Sigmoid colon (tissue), 4 donors: Measurements from ENCODE around the gene KIF11.

ENCODE experiments used
- EP300 ChIP-seq, 4 donors: sonication (generic); formaldehyde crosslinking; IDR thresholded peaks; one replicate each; pipeline ENCODE4 v1.6.1; 2017; ENCODE audit warnings: antibody characterized with exemption in 4 of 4
- POLR2A ChIP-seq, 2 donors: fragments of 450-650 bp; IDR thresholded peaks; one replicate each; pipeline ENCODE4 v1.6.1; 2016; ENCODE audit warnings: antibody characterized with exemption in 2 of 2, mild to moderate bottlenecking in 2 of 2, moderate library complexity in 2 of 2
- POLR2AphosphoS5 ChIP-seq, 4 donors: sonication (generic); formaldehyde crosslinking; IDR thresholded peaks; one replicate each; pipeline ENCODE4 v1.6.1; 2017; ENCODE audit warnings: antibody characterized with exemption in 4 of 4
- TF ChIP-seq, protein P1 (sequence below), 4 experiments: fragments of 450-650 bp in 3 of 4; fragments of 200-600 bp in 1 of 4; IDR thresholded peaks; one replicate each; pipeline ENCODE4 v1.5.1; 2016 to 2019; ENCODE audit warnings: antibody characterized with exemption in 4 of 4, mild to moderate bottlenecking in 3 of 4, moderate library complexity in 2 of 4

DNA sequence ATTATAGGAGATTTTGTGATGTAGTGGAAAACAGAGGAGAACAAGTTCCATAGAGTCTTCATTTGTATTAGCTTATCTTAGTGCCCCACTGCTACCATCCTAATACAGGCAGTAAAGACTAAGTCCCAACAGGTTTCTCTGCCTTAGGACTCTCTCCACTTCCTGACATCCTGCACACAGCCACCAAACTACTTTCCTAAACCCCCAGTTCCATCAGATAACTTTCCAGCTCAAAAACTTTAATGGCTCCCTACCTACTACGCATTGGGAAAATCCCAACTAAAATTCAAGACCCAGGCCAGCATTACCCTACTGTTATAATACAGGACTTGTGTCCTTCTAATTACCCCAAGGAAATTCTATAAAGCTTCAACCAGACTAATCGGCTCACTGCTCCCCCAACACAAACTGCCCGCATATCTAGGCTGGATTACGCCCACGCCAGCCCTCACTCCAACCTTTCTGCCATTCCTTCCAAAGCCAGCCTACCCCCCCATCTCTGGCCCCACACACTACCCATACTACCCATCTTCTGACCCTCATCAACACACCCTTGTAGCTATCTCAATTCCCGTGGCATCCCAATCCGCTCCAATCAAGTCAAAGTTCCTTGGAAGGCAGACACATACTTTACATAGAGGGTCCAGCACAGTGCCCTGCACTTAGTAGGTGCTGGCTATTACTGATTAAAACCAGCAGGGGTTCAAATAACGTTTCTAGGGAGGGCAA is 20.4 kb upstream of the KIF11 start:
- TF ChIP-seq, protein P1, sequence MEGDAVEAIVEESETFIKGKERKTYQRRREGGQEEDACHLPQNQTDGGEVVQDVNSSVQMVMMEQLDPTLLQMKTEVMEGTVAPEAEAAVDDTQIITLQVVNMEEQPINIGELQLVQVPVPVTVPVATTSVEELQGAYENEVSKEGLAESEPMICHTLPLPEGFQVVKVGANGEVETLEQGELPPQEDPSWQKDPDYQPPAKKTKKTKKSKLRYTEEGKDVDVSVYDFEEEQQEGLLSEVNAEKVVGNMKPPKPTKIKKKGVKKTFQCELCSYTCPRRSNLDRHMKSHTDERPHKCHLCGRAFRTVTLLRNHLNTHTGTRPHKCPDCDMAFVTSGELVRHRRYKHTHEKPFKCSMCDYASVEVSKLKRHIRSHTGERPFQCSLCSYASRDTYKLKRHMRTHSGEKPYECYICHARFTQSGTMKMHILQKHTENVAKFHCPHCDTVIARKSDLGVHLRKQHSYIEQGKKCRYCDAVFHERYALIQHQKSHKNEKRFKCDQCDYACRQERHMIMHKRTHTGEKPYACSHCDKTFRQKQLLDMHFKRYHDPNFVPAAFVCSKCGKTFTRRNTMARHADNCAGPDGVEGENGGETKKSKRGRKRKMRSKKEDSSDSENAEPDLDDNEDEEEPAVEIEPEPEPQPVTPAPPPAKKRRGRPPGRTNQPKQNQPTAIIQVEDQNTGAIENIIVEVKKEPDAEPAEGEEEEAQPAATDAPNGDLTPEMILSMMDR (IDR thresholded peaks at IDR 0.05), result no peak
- TF ChIP-seq EP300 (IDR thresholded peaks at IDR 0.05) (no peak), POLR2A (IDR thresholded peaks at IDR 0.05) (no peak), POLR2AphosphoS5 (IDR thresholded peaks at IDR 0.05) (no peak)
